GM23248 (cell line): Measurements from ENCODE around the gene RGL4. TPM values are rescaled to one million over a fixed set of nuclear protein-coding genes. Genes with fewer than 3 reads are reported as not detected.

ENCODE experiments used
- DNase-seq: peaks from one replicate; pipeline ENCODE4 v3.0.0-alpha.2; 2015
- H2AFZ ChIP-seq: fragments of 200-600 bp; sonication (generic); 2 replicates; pipeline ENCODE4 v1.6.1; 2016; ENCODE audit warnings: antibody characterized with exemption
- H3F3A ChIP-seq: fragments of 200-600 bp; sonication (generic); 2 replicates; pipeline ENCODE4 v1.6.1; 2016; ENCODE audit warnings: mild to moderate bottlenecking, antibody characterized with exemption, mixed run types; ENCODE audit not compliant: insufficient read depth
- H3K27ac ChIP-seq: fragments of 200-600 bp; sonication (generic); 2 replicates; pipeline ENCODE4 v1.5.1; 2016; ENCODE audit warnings: mild to moderate bottlenecking
- H3K27me3 ChIP-seq: fragments of 200-600 bp; sonication (generic); replicated peaks from 2 replicates; pipeline ENCODE4 v1.6.1; 2016; ENCODE audit warnings: mild to moderate bottlenecking; ENCODE audit not compliant: insufficient read depth
- H3K36me3 ChIP-seq: fragments of 200-600 bp; sonication (generic); 2 replicates; pipeline ENCODE4 v1.6.1; 2016; ENCODE audit warnings: low read depth, mild to moderate bottlenecking
- H3K4me1 ChIP-seq: fragments of 200-600 bp; sonication (generic); 2 replicates; pipeline ENCODE4 v1.6.1; 2016; ENCODE audit warnings: mild to moderate bottlenecking; ENCODE audit not compliant: insufficient read depth
- H3K4me2 ChIP-seq: fragments of 200-600 bp; sonication (generic); one replicate; pipeline ENCODE4 v1.6.1; 2016; ENCODE audit warnings: mild to moderate bottlenecking; ENCODE audit not compliant: unreplicated experiment
- H3K4me3 ChIP-seq: fragments of 200-600 bp; sonication (generic); 2 replicates; pipeline ENCODE4 v1.5.1; 2016; ENCODE audit warnings: mild to moderate bottlenecking
- H3K79me2 ChIP-seq: fragments of 200-600 bp; sonication (generic); 2 replicates; pipeline ENCODE4 v1.6.1; 2016; ENCODE audit warnings: mild to moderate bottlenecking; ENCODE audit not compliant: insufficient read depth
- H3K9ac ChIP-seq: fragments of 200-600 bp; sonication (generic); 2 replicates; pipeline ENCODE4 v1.6.1; 2016; ENCODE audit warnings: mild to moderate bottlenecking
- H3K9me2 ChIP-seq: fragments of 200-600 bp; sonication (generic); 2 replicates; pipeline ENCODE4 v1.6.1; 2016; ENCODE audit warnings: mixed run types, mild to moderate bottlenecking, moderate library complexity; ENCODE audit not compliant: insufficient read depth
- H3K9me3 ChIP-seq: fragments of 200-600 bp; sonication (generic); one replicate; pipeline ENCODE4 v1.6.1; 2017; ENCODE audit warnings: low read depth
- H4K20me1 ChIP-seq: fragments of 200-600 bp; sonication (generic); 2 replicates; pipeline ENCODE4 v1.6.0; 2016; ENCODE audit not compliant: insufficient read depth
- EZH2 ChIP-seq: fragments of 200-600 bp; sonication (generic); IDR thresholded peaks from 2 replicates; pipeline ENCODE4 v1.6.1; 2018; ENCODE audit warnings: antibody characterized with exemption, mild to moderate bottlenecking; ENCODE audit not compliant: insufficient read depth, poor library complexity, severe bottlenecking
- EZH2phosphoT487 ChIP-seq: fragments of 200-600 bp; sonication (generic); IDR thresholded peaks from 2 replicates; pipeline ENCODE4 v1.6.1; 2018; ENCODE audit warnings: antibody characterized with exemption, moderate library complexity, mild to moderate bottlenecking, low read depth; ENCODE audit not compliant: insufficient read depth
- WGBS, 2 experiments: methylation state at CpG; one replicate each; pipeline ENCODE4 v1.1.6; 2015 to 2017; ENCODE audit warnings: low lambda C conversion rate in 2 of 2, low coverage in 1 of 2; ENCODE audit errors: missing lambda C conversion rate in 2 of 2; 5-methylcytosine and 5-hydroxymethylcytosine counted together
- in situ Hi-C: fragments of 300-500 bp; cut with MboI; formaldehyde crosslinking; loops from 2 replicates; pipeline ENCODE4 v1.15.0; 2020
- polyA plus RNA-seq: library from polyadenylated mRNA; unstranded; fragments of >200 nt; fragmentation: Nextera tagmentation; extraction: Ambion mirVana; gene quantifications from 2 replicates; pipeline ENCODE4 v1.2.1, GENCODE V29; 2016
- total RNA-seq: library from RNA; depleted of rRNA; stranded (reverse); fragments of >200 nt; shearing (Covaris generic); gene quantifications from 2 replicates; pipeline ENCODE4 v1.2.3, GENCODE V29; 2014

RGL4 gene
- total and polyA plus RNA-seq, 2 experiments from 2014 or later = 0.06 TPM; not detected in 1

- Histone ChIP-seq H3K4me3 (no peak overlapping the region), H4K20me1 (no peaks in the 10 kb centered on the region), H3K27ac (no peak overlapping the region), H3K27me3 (no peaks in the 10 kb centered on the region), H3K36me3 (peaks cover 11% of the 10 kb centered on the region; the same call in 1 of the 2 replicates), H3K9me3 (no peaks in the 10 kb centered on the region), H3K79me2 (peaks cover 6% of the 10 kb centered on the region; the same call in 1 of the 2 replicates), H3K4me2 (no peak overlapping the region), H3K9ac (no peak overlapping the region), H2AFZ (no peak overlapping the region), H3F3A (peaks cover 8% of the 10 kb centered on the region; the same call in 1 of the 2 replicates), H3K9me2 (no peaks in the 10 kb centered on the region), H3K4me1 (peaks cover 8% of the 10 kb centered on the region; the same call in 1 of the 2 replicates)
- DNase-seq = no peak
- WGBS, 2 experiments = 84 to 85% methylated on average over 12 of the region's 12 CpGs
- TF ChIP-seq EZH2 (no peak), EZH2phosphoT487 (no peak)
- in situ Hi-C loops = no loop called here
Observed at GRCh38 chr22:23712256-23712655, 21.4 kb downstream of the RGL4 start.

GRCh38 chr22:23713696-23714595 lies 23.1 kb downstream of the RGL4 start:
- Histone ChIP-seq H3K4me2 (no peak overlapping the region), H3K9me3 (no peaks in the 10 kb centered on the region), H3K79me2 (peaks cover 6% of the 10 kb centered on the region; the same call in 1 of the 2 replicates), H3K4me1 (peaks cover 8% of the 10 kb centered on the region; the same call in 1 of the 2 replicates), H2AFZ (no peak overlapping the region), H3K9ac (no peak overlapping the region), H3K27ac (no peak overlapping the region), H3K4me3 (no peak overlapping the region), H3K27me3 (no peaks in the 10 kb centered on the region), H4K20me1 (no peaks in the 10 kb centered on the region), H3K36me3 (no peaks in the 10 kb centered on the region), H3F3A (peaks cover 8% of the 10 kb centered on the region; the same call in 1 of the 2 replicates), H3K9me2 (no peaks in the 10 kb centered on the region)
- DNase-seq = no peak
- in situ Hi-C loops = no loop called here
- TF ChIP-seq EZH2phosphoT487 (no peak), EZH2 (no peak)
- WGBS, 2 experiments = 92 to 96% methylated on average over 27 to 28 of the region's 28 CpGs

DNA sequence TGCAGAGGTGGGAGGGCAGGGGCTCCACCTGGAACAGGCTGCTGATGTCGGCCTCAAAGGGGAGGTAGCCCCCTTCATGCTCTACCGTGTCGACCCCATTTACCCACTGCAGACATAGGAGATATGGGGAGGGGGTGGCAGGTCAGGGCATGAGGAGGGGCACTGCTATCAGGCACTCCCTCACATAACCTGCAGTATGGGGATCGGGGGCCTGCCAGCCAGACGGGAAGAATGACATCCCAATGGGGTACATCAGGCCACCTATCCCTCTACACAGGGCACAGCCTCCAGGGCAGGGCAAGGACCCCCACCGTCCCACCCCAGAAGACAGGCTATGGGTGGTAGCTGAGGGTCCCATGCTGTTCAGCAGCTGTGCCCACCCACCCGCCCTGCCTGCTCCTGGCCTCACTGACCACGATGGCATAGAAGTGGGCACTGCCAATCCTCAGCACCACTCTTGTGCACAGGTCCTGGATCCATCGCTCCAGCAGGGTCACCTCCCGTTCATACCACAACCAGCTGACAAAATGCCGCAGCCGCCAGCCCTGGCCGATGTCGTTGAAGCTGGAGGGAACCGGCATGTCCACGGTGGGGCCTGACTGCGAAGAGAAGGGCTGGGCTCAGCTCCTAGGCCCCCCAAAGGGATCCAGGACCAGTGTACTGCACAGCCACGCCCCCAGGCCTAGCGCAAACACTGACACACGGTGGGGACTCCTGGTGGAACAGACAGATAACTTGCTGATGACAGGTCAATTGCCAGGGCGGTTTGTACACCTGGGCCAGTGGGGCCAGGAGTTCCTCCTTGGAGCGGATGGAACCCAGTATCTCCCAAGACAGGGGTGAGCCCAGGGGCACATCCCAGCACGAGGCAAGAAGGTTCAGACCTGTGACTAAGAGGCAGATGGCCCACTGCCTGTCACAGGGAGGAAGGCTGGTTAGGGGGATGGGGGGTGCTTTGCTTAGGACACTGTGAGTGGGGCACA lies 24.1 kb downstream of the RGL4 start:
- Histone ChIP-seq H3K4me2 (no peak overlapping the region), H3K9me3 (no peaks in the 10 kb centered on the region), H4K20me1 (no peaks in the 10 kb centered on the region), H3K27me3 (no peaks in the 10 kb centered on the region), H3F3A (0 out of 2 replicates have a peak, but pooled peaks cover under 1% of the 10 kb centered on the region), H3K4me3 (no peak overlapping the region), H3K36me3 (no peaks in the 10 kb centered on the region), H3K9me2 (no peaks in the 10 kb centered on the region), H3K79me2 (peaks cover 6% of the 10 kb centered on the region; the same call in 1 of the 2 replicates), H3K4me1 (peaks cover 3% of the 10 kb centered on the region; the same call in 1 of the 2 replicates), H3K27ac (no peak overlapping the region), H3K9ac (no peak overlapping the region), H2AFZ (no peak overlapping the region)
- no peak for DNase-seq
- WGBS, 2 experiments = 87 to 90% methylated on average over 21 to 23 of the region's 23 CpGs
- no peak for TF ChIP-seq EZH2phosphoT487
- TF ChIP-seq EZH2 = no peak
- in situ Hi-C loops = no loop called here

DNA sequence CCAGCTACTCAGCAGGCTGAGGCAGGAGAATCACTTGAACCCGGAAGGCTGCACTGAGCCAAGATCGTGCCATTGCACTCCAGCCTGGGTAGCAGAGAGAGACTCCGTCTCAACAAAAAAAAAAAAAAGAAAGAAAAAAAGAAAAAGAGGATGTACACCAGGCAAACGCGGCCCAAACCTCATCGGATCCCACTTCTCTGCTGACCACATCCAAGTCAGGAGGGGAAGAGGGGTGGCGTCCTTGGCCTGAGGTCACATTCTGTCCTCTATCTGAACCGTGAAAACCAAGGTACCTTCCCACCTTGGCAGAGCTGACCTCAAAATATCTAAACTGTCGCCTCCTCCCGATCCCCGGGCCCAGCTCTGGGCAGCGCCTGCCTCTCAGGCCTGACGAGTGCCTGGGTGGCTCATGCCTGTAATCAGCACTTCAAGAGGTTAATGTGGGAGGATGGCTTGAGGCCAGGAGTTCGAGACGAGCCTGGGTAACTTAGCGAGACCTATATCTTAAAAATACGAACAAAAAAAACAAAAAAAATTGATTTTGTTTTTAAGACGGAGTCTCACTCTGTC lies 25.1 kb downstream of the RGL4 start:
- Histone ChIP-seq H3K4me1 (peaks cover 3% of the 10 kb centered on the region; the same call in 1 of the 2 replicates), H3F3A (no peaks in the 10 kb centered on the region), H2AFZ (no peak overlapping the region), H3K4me2 (peak overlapping the region; percentile 64), H4K20me1 (no peaks in the 10 kb centered on the region), H3K4me3 (peak overlapping the region; percentile 88), H3K79me2 (peaks cover 6% of the 10 kb centered on the region; the same call in 1 of the 2 replicates), H3K9me3 (no peaks in the 10 kb centered on the region), H3K27me3 (no peaks in the 10 kb centered on the region), H3K9ac (no peak overlapping the region), H3K27ac (no peak overlapping the region), H3K9me2 (no peaks in the 10 kb centered on the region), H3K36me3 (no peaks in the 10 kb centered on the region)
- in situ Hi-C loops = no loop called here
- TF ChIP-seq EZH2 = no peak
- TF ChIP-seq EZH2phosphoT487 = no peak
- 81 to 83% methylated on average over 16 to 18 of the region's 18 CpGs for WGBS, 2 experiments
- DNase-seq = no peak
